H1 (cell line): ENCODE measurements around the gene SLC26A11. TPM values are rescaled to one million over a fixed set of nuclear protein-coding genes. Genes with fewer than 3 reads are reported as not detected.

ENCODE experiments used
- CTCF ChIA-PET: fragments of 300-600 bp; sonication (Branson Sonifier 250); formaldehyde crosslinking; loops from one replicate; lab custom pipeline; 2021; ENCODE audit not compliant: partially characterized antibody; lab: Charles Lee
- POLR2A ChIA-PET: fragments of 300-600 bp; sonication (Branson Sonifier 250); formaldehyde crosslinking; loops from one replicate; lab custom pipeline; 2021; ENCODE audit warnings: inconsistent platforms; ENCODE audit not compliant: partially characterized antibody; lab: Charles Lee
- DNase-seq, 2 experiments: peaks; one replicate each; pipeline versions ENCODE4 v3.0.0 to v3.0.0-alpha.2; 2010 to 2022; ENCODE audit warnings: low spot score in 2 of 2, low read depth in 1 of 2, mixed read lengths in 1 of 2
- FAIRE-seq: peaks from 2 replicates; lab custom pipeline; 2011; peaks lifted over from hg19 to GRCh38; lab: Jason Lieb, UNC
- H2AFZ ChIP-seq: 2 replicates; pipeline ENCODE4 v1.8.1; 2012; ENCODE audit warnings: low read length, inconsistent platforms
- H2AK5ac ChIP-seq: 2 replicates; pipeline ENCODE4 v1.6.1; 2013; ENCODE audit warnings: low read depth, low read length
- H2BK120ac ChIP-seq: replicated peaks from 2 replicates; pipeline ENCODE3; 2013; ENCODE audit warnings: low read depth, low read length, inconsistent platforms
- H2BK12ac ChIP-seq: 2 replicates; pipeline ENCODE4 v1.6.1; 2013; ENCODE audit warnings: low read depth, low read length
- H2BK15ac ChIP-seq: 2 replicates; pipeline ENCODE4 v1.6.1; 2013; ENCODE audit warnings: low read length
- H2BK20ac ChIP-seq: 2 replicates; pipeline ENCODE4 v1.6.1; 2013; ENCODE audit warnings: low read length
- H2BK5ac ChIP-seq: 2 replicates; pipeline ENCODE4 v1.6.1; 2013; ENCODE audit warnings: low read depth, low read length
- H3K14ac ChIP-seq: 2 replicates; pipeline ENCODE4 v1.6.1; 2013; ENCODE audit warnings: inconsistent platforms; ENCODE audit not compliant: insufficient read length
- H3K18ac ChIP-seq: 2 replicates; pipeline ENCODE4 v1.6.1; 2013; ENCODE audit warnings: low read length; ENCODE audit errors: extremely low read depth
- H3K23ac ChIP-seq: 2 replicates; pipeline ENCODE4 v1.6.1; 2013; ENCODE audit warnings: inconsistent platforms; ENCODE audit not compliant: insufficient read length
- H3K23me2 ChIP-seq: 2 replicates; pipeline ENCODE4 v1.6.1; 2013; ENCODE audit warnings: low read depth, low read length
- H3K27ac ChIP-seq: 2 replicates; pipeline ENCODE4 v1.6.1; 2011; ENCODE audit warnings: low read depth, low read length, inconsistent platforms
- H3K27me3 ChIP-seq, 4 experiments: replicated peaks in 1 of 4; 1 replicate in 1 of 4; 2 replicates in 3 of 4; pipeline versions ENCODE4 v1.6.1 to v1.8.1; 2011 to 2013; ENCODE audit warnings: low read length in 3 of 4, mild to moderate bottlenecking in 3 of 4, inconsistent platforms in 2 of 4, mixed read lengths in 2 of 4, moderate library complexity in 1 of 4; ENCODE audit not compliant: control insufficient read depth in 3 of 4, insufficient read depth in 3 of 4; ENCODE audit errors: extremely low read depth in 1 of 4
- H3K36me3 ChIP-seq, 4 experiments: 2 replicates each; pipeline versions ENCODE4 v1.6.1 to v1.8.1; 2011 to 2013; ENCODE audit warnings: mild to moderate bottlenecking in 4 of 4, low read length in 3 of 4, moderate library complexity in 2 of 4, control low read depth in 1 of 4, inconsistent platforms in 1 of 4; ENCODE audit not compliant: insufficient read depth in 4 of 4, control insufficient read depth in 2 of 4
- H3K4ac ChIP-seq: replicated peaks from 2 replicates; pipeline ENCODE3; 2013; ENCODE audit warnings: low read length, low read depth, mixed read lengths, inconsistent platforms; ENCODE audit not compliant: insufficient read length
- H3K4me1 ChIP-seq, 4 experiments: replicated peaks in 1 of 4; 1 replicate in 1 of 4; 2 replicates in 3 of 4; pipeline versions ENCODE4 v1.6.1 to v1.8.1; 2011 to 2013; ENCODE audit warnings: low read length in 3 of 4, inconsistent platforms in 2 of 4, mixed read lengths in 1 of 4; ENCODE audit not compliant: insufficient read depth in 4 of 4, control insufficient read depth in 3 of 4
- H3K4me2 ChIP-seq, 2 experiments: 2 replicates each; pipeline versions ENCODE4 v1.6.1 to v1.8.1; 2011 to 2013; ENCODE audit warnings: low read depth in 2 of 2, low read length in 2 of 2, control low read depth in 1 of 2, inconsistent platforms in 1 of 2, mild to moderate bottlenecking in 1 of 2; ENCODE audit not compliant: insufficient read depth in 1 of 2
- H3K4me3 ChIP-seq, 4 experiments: fragments of 200-600, 300-600 bp in 1 of 4; sonication (generic), shearing (Covaris generic), sonication (Bioruptor Twin) in 1 of 4; 2 replicates each; pipeline versions ENCODE4 v1.5.1 to v1.8.1; 2011 to 2016; ENCODE audit warnings: low read length in 4 of 4, low read depth in 3 of 4, control low read depth in 2 of 4, inconsistent platforms in 2 of 4, mild to moderate bottlenecking in 2 of 4, mixed read lengths in 1 of 4, moderate library complexity in 1 of 4; ENCODE audit not compliant: insufficient read depth in 2 of 4; ENCODE audit errors: extremely low read depth in 1 of 4
- H3K56ac ChIP-seq: replicated peaks from 2 replicates; pipeline ENCODE3; 2013; ENCODE audit warnings: low read depth, mild to moderate bottlenecking, mixed read lengths, low read length, inconsistent platforms; ENCODE audit not compliant: insufficient read length
- H3K79me1 ChIP-seq: 2 replicates; pipeline ENCODE4 v1.6.1; 2013; ENCODE audit warnings: low read depth, low read length, control low read depth
- H3K79me2 ChIP-seq, 2 experiments: 2 replicates each; pipeline versions ENCODE4 v1.6.1 to v1.8.1; 2012 to 2013; ENCODE audit warnings: low read length in 2 of 2, mild to moderate bottlenecking in 2 of 2, inconsistent platforms in 1 of 2; ENCODE audit not compliant: insufficient read depth in 2 of 2, control insufficient read depth in 1 of 2
- H3K9ac ChIP-seq, 4 experiments: replicated peaks in 1 of 4; 1 replicate in 1 of 4; 2 replicates in 3 of 4; pipeline versions ENCODE4 v1.6.1 to v1.8.1; 2011 to 2013; ENCODE audit warnings: low read depth in 3 of 4, low read length in 3 of 4, control low read depth in 2 of 4, mild to moderate bottlenecking in 2 of 4, moderate library complexity in 2 of 4, inconsistent platforms in 1 of 4; ENCODE audit errors: extremely low read depth in 1 of 4
- H3K9me3 ChIP-seq, 2 experiments: 2 replicates each; pipeline versions ENCODE4 v1.6.1 to v1.8.1; 2012 to 2013; ENCODE audit warnings: mild to moderate bottlenecking in 2 of 2, moderate library complexity in 2 of 2, control low read depth in 1 of 2, inconsistent platforms in 1 of 2, low read depth in 1 of 2, low read length in 1 of 2, mixed read lengths in 1 of 2; ENCODE audit not compliant: insufficient read depth in 2 of 2
- H4K20me1 ChIP-seq, 2 experiments: replicated peaks in 1 of 2; 2 replicates each; pipeline versions ENCODE3 to v1.8.1; 2011 to 2013; ENCODE audit warnings: inconsistent platforms in 2 of 2, low read length in 2 of 2, mild to moderate bottlenecking in 1 of 2; ENCODE audit not compliant: insufficient read depth in 2 of 2, control insufficient read depth in 1 of 2
- H4K5ac ChIP-seq: 2 replicates; pipeline ENCODE4 v1.6.1; 2013; ENCODE audit warnings: low read length, low read depth, mixed read lengths, inconsistent platforms; ENCODE audit not compliant: insufficient read length
- H4K8ac ChIP-seq: 2 replicates; pipeline ENCODE4 v1.8.0; 2013; ENCODE audit warnings: mild to moderate bottlenecking, moderate library complexity, low read length, inconsistent platforms; ENCODE audit not compliant: insufficient read depth; ENCODE audit errors: extremely low read depth
- H4K91ac ChIP-seq: replicated peaks from 2 replicates; pipeline ENCODE3; 2013; ENCODE audit warnings: low read length, mixed read lengths, inconsistent platforms; ENCODE audit not compliant: insufficient read length
- ATF2 ChIP-seq: IDR thresholded peaks from 2 replicates; pipeline ENCODE4 v1.6.1; 2012; ENCODE audit warnings: low read length, inconsistent platforms
- BRCA1 ChIP-seq: IDR thresholded peaks from 2 replicates; pipeline ENCODE4 v1.6.1; 2012; ENCODE audit warnings: low read depth, low read length, improper control_type of control experiment
- CREB1 ChIP-seq: IDR thresholded peaks from 2 replicates; pipeline ENCODE4 v1.6.1; 2012; ENCODE audit warnings: inconsistent platforms
- GABPA ChIP-seq: IDR thresholded peaks from 2 replicates; pipeline ENCODE4 v1.6.1; 2011; ENCODE audit warnings: mild to moderate bottlenecking, low read length, moderate library complexity, borderline replicate concordance; ENCODE audit not compliant: insufficient read depth
- GTF2F1 ChIP-seq: IDR thresholded peaks from 2 replicates; pipeline ENCODE4 v1.6.1; 2012; ENCODE audit warnings: low read depth, low read length, improper control_type of control experiment, borderline replicate concordance
- HDAC2 ChIP-seq, 2 experiments: fragments of 300-600 bp in 1 of 2; sonication (generic) in 1 of 2; IDR thresholded peaks; 2 replicates each; pipeline ENCODE4 v1.6.1; 2011 to 2012; ENCODE audit warnings: low read depth in 2 of 2, low read length in 2 of 2, mild to moderate bottlenecking in 2 of 2, moderate library complexity in 2 of 2, borderline replicate concordance in 1 of 2, inconsistent platforms in 1 of 2
- KDM5A ChIP-seq: fragments of 200-600 bp; IDR thresholded peaks from 2 replicates; pipeline ENCODE4 v1.7.1; 2012; ENCODE audit warnings: mild to moderate bottlenecking, low read length, inconsistent platforms, mixed read lengths
- TBP ChIP-seq: IDR thresholded peaks from 2 replicates; pipeline ENCODE4 v1.6.1; 2011; ENCODE audit warnings: low read depth, low read length, improper control_type of control experiment
- TCF12 ChIP-seq: IDR thresholded peaks from 2 replicates; pipeline ENCODE4 v1.6.1; 2011; ENCODE audit warnings: low read depth, mild to moderate bottlenecking, low read length
- ZNF274 ChIP-seq: IDR thresholded peaks from 2 replicates; pipeline ENCODE4 v1.7.0; 2012; ENCODE audit warnings: low read length, borderline replicate concordance; ENCODE audit errors: extremely low read depth
- WGBS, 2 experiments: shearing (Covaris generic) in 1 of 2; methylation state at CpG; one replicate each; pipeline versions ENCODE4 v1.1.6 to v1.1.7; 2013 to 2015; ENCODE audit warnings: low lambda C conversion rate in 2 of 2, mixed read lengths in 2 of 2, inconsistent platforms in 1 of 2, low coverage in 1 of 2, missing lambda C conversion rate in 1 of 2; ENCODE audit not compliant: insufficient replicate concordance in 2 of 2, insufficient coverage in 1 of 2, insufficient read length in 1 of 2; ENCODE audit errors: extremely low coverage in 1 of 2, missing lambda C conversion rate in 1 of 2; 5-methylcytosine and 5-hydroxymethylcytosine counted together
- polyA plus RNA-seq, 7 experiments: library from polyadenylated mRNA; depleted of rRNA in 3 of 7; stranded (reverse) in 5 of 7; unstranded in 2 of 7; fragments of >200 nt in 5 of 7; fragments of 200-250 nt in 2 of 7; gene quantifications; 1 replicate in 5 of 7; 2 replicates in 1 of 7; 4 replicates in 1 of 7; pipeline versions ENCODE4 v1.2.1 to v1.2.3, GENCODE V29; 2011 to 2013; ENCODE audit warnings: missing spikeins in 2 of 7, mixed read lengths in 2 of 7
- total RNA-seq: library from RNA; stranded (reverse); fragmentation: NEBNext Ultra II Directional; extraction: Animal tissue kit (Norgen Biotek cat#: 25700); gene quantifications from 2 replicates; pipeline ENCODE4 v1.2.1, GENCODE V29; 2021

The SLC26A11 gene
- total and polyA plus RNA-seq, 2 of the 8 experiments (the other 6 are each of a cell fraction or from before 2014, with no cell fraction given) = 15.5 to 25.9 TPM

GRCh38 chr17:80214012-80214877 is 6.0 kb upstream of the SLC26A11 start:
- Histone ChIP-seq H3K9ac (no peak overlapping the region), H2BK20ac (no peak overlapping the region), H3K4ac (no peak overlapping the region), H3K36me3 (peaks cover 4 to 18% (median 12%) of the 10 kb centered on the region in 4 experiments; a peak in 5 of 8 replicates), H4K5ac (no peak overlapping the region), H2BK12ac (no peak overlapping the region), H2BK5ac (no peak overlapping the region), H3K4me1 (no peaks in the 10 kb centered on the region; a peak in 1 of 7 replicates), H3K23me2 (no peaks in the 10 kb centered on the region), H3K18ac (no peak overlapping the region), H3K23ac (no peak overlapping the region), H2AK5ac (no peak overlapping the region), H3K4me3 (no peak overlapping the region), H2AFZ (no peak overlapping the region), H4K8ac (no peak overlapping the region), H2BK15ac (no peak overlapping the region), H2BK120ac (no peak overlapping the region), H3K27ac (no peak overlapping the region), H4K91ac (no peak overlapping the region), H3K79me2 (no peaks in the 10 kb centered on the region), H3K4me2 (no peak overlapping the region), H3K9me3 (no peaks in the 10 kb centered on the region), H3K14ac (no peak overlapping the region), H3K79me1 (peaks cover 6% of the 10 kb centered on the region; the same call in 1 of the 2 replicates), H3K56ac (no peak overlapping the region), H3K27me3 (no peaks in the 10 kb centered on the region), H4K20me1 (peaks cover 0 to 15% of the 10 kb centered on the region in 2 experiments)
- ChIA-PET POLR2A (no interaction called here), CTCF (interaction anchor here (0.6 to 1.6 kb wide), 3 partner anchors 11 to 157 kb away, joined by 3 to 7 read pairs (median 6); no protein-coding TSS in a partner anchor)
- DNase-seq = no peak
- FAIRE-seq = no peak
- 93% methylated on average over 48 of the region's 48 CpGs; no CpG with 5 or more reads in 1 of the 2 experiments for WGBS, 2 experiments
- TF ChIP-seq ATF2 = no peak
- no peak for TF ChIP-seq GABPA
- no peak for TF ChIP-seq GTF2F1
- no peak for TF ChIP-seq KDM5A
- TF ChIP-seq TCF12 = no peak
- TF ChIP-seq ZNF274 = no peak
- no peak for TF ChIP-seq CREB1
- TF ChIP-seq TBP = no peak
- TF ChIP-seq BRCA1 = no peak
- TF ChIP-seq HDAC2 (IDR thresholded peaks at IDR 0.05; ENCODE audit: borderline replicate concordance in 1 of 2, low read depth in 2 of 2, low read length in 2 of 2) = no peak
